ENCODE results near the gene HSPD1.

The HSPD1 gene

DNA sequence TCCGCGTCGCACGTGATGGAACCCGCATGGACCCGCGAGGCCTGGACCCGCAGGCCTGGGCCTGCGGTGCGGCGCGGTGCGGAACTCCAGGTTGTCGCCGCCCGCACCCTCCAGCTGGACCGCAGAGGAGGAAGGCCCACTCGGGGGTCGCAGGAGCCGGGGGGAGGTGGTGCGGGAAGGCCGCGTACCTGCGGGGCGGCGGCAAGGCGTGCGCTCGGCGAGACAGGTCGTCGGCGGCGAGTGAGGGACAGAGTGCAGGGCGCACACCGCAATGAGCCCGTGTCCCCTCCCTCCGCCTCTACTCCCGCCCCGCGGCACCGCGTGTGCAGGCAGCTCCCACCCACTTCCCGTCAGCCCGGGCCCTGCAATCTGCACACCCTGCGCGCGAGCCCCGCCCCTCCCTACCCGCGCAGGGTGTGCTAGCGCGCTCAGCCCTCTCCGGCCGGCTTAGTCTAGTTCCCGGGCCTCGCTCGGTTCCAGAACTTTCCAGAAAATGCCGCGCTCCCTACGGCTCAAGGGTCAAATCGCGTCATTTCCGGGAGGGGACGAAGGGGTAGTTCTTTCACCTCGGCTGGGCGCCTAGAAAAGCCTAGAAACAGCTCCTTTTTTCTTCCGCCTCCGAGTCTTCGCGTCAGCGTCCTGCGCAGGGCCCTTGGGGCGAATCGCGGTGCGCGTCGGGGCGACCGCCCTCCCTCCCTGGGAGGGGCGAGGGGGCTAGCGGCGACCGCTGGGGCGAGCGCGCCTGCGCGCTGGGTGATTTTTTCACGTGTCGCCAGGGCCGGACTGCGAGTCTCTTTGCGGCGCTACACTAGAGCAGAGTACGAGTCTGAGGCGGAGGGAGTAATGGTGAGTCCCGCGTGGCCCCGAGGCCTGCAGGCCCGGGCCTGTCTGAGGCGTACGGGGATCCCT is at the start of gene HSPD1, which contains the start of gene HSPE1:
TSS of gene HSPD1 (minus strand) at position 247 of the 909 bp plus-strand sequence. CDS start 992 bp downstream, outside the sequence.
TSS of gene HSPE1 (plus strand) at position 786 of the 909 bp plus-strand sequence. CDS start at position 844, 58 bp downstream.
- DNase-seq, result peak; percentile 99

DNA sequence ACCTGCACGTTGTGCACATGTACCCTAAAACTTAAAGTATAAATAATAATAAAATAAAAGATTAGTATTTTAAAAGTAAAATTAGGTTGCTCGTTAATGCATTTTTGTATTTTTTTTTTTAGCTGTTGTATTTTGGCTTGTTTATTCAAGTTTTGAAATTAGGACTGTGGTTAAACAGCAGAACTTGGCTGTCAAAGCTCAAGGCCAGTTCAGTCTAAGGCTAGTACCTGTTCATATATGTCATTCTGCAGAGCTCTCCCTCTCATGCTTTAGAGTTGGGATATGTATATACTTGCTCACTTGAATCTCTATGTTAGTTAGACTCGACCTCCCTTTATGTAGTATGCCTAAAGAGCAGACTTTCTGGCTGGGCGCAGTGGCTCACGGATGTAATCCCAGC is 48.9 kb upstream of the HSPD1 start:
- no peak for DNase-seq

DNA sequence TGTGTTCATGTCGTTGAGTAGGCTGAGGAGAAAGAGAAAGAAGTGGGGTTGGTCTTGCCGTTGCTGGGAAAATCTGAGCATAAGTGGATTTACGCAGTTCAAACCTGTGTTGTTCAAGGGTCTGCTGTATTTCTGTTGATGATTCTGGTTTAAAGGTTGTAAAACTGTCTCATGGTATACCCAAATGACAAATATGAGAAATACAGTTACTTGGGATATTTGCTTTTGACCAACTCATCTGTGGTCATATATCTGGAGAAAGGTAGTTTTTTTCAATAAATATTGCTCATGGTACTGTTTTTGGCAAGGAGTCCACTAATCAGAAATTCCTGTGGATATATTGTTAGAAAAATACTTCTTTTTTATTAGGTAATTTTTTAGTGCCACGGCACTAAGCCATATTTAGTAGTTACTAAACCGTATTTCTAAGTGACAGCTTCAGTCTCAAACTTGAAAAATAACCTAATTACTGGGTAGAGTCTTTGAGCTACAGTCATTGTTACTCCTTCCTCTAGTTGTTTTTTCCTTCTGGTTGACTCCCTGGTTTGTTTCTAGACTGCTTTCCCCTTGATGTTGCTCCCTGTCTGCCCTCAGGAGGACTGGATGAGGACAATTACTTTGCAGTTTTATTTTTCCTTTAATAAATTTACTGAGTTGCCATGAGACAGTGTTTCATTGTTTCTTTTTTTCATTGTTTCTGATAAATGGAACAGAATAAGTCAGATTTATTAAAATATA is 47.7 kb upstream of the HSPD1 start:
- no peak for DNase-seq

DNA sequence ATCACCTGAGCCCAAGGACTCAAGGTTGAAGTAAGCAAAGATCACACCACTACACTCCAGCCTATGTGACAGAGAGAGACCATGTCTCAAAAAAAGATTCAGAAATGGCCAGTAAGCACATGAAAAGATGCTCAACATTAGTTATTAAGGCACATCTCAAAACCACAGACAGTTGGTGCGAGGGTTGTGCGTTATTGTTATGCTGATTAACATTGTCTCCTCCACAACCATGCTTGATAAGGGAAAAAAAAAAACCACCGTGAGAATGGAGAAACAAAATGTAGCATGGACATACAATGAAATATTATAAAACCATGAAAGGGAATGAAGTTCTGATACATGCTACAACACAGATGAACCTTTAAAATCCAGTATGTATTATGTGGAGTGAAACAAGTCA is 43.6 kb upstream of the HSPD1 start:
- DNase-seq, result no peak

DNA sequence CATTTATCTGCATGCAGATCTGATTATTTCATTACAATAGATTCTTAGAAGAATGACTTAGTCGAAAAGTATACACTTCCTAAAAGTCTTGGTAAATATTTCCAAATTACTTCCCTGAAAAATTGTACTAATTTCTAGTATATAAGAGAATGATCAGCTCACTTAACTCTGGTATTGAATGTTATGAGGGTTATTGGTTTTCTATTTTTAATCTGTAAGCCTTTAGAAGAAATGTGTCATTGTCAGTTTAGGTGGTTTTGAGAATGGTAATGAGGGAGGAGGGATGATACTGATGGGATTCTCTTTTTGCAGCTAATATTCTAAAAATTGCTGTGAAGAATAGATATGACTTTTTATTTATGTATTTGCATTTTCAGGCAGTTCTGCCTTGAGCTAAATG is 40.1 kb upstream of the HSPD1 start:
- DNase-seq, result no peak

DNA sequence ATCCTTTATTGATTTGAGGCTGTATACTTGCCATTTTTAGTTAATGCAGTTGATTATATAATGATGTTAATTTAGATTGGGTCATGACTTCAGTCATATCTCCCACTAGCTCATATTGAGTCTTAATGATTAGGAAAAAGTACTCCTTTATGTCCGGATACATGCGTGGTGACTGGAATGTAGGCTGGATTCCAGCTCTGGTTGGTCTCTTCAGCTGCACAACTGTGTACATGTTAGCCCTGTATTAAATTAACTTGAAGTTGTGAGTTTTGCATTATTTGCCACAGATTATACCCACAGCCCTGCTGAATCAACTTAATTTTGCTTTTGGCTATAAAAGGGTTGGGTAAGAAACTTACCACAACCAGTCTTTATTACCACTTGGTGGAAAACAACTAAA is 38.8 kb upstream of the HSPD1 start:
- DNase-seq, result no peak

DNA sequence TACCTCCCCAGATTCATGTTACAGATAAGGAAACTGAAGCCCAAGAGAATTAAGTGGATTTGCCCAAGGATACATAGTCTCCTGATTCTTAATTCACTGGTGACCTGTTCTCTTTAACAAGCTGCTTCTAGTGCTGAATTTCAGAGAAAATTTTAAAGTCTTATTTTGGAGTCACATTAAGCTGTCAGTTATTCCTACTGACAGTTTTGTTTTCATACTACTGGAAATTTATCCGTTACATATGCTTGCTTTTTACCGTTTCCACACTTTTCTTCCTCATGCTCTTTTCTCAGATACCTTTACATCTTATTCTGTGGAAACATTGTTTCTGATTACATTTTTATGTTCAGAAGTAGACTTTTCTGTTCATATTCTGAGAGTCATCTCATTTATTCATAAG is 17.5 kb upstream of the HSPD1 start:
- DNase-seq, result no peak

DNA sequence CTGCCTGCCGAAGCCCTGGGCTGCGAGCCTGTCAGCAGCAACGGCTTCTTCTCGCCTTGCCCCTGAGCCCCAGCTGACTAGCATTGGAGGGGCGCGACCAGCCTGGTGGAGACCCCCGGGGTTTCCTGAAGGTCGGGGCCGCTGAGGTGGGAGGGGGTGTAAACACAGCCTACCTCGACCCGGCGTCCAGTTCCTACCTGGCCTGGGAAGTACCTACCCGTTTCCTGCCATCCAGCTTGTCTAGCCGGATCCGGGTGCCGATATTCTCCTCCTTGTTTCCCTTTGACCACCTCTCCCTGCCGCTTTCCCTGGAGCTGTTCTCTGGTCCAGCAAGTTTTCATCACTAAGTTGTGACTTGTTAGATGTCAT is 16.7 kb upstream of the HSPD1 start:
- no peak for DNase-seq

DNA sequence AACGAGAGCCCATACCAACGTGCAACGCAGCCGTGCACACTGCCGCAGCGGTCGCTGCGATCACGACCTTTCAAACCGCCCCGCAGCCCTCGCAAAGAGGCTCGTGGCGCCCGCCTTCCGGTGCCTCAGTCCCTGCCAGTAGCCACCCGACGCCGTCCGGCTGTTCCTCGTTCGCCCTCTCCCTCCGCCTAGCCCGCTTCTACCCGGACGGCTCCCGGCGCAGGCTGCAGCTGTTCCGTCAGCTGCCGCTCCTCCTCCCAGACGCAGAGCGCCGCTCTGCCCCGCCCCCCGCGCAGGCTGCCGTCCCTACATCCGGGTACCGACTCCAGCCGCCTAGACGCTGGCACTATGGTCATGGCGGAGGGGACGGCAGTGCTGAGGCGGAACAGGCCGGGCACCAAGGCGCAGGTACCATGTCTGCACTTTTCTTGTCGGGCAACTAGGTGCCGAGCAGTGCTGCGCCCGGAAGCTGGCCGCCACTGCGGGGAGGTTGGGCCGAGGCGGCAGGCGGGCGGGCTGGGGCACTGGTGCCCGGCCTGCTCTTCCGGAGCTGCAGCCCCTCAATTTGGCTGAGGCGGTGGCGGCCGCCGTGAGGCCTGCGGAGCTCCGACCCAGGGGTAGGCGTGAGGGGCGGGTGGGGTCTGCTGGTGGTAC is 16.2 kb upstream of the HSPD1 start, which contains the start of gene MOB4:
TSS of gene MOB4 (plus strand) at position 328 of the 654 bp plus-strand sequence. CDS start at position 349, 21 bp downstream.
- DNase-seq, result peak; percentile 95

DNA sequence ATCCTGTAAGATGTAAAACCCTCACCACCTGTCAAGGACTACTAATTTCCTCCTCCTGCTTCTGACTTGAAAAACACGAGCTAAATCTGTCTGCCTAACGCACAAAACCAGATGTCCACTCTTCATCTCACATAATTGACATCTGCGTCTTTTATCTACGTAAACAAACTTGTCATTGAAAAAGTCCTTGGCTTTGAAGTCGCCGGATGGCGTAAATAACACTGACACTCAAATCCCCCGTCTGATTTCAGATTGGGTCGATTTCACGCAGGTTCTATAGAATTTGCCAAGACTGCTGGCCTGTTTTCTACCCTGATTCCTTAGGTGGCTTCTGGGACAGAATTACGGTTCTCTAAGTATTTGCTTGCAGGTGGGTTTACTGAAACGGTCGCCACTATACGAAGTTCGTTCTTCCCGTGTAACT is 15.7 kb upstream of the HSPD1 start:
- DNase-seq, result no peak

DNA sequence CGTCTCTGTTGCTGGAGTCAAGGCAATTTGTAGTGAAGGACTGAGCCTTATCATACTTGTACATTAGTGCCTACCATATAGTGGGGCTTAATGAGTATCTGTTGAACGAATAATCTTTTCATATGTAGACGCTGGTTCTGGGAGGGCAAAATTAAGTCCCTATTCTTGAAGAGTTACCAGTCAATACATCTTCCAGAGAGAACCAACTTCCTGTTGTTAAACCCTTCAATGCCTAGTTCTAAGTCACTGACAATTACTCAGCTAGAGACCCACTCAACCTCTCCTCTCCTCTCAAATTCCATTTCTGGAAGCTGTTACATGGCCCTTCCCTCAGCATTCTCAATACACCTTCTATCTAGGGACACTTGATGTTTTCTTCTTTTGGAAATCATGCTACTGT is 15.1 kb upstream of the HSPD1 start:
- DNase-seq, result no peak

DNA sequence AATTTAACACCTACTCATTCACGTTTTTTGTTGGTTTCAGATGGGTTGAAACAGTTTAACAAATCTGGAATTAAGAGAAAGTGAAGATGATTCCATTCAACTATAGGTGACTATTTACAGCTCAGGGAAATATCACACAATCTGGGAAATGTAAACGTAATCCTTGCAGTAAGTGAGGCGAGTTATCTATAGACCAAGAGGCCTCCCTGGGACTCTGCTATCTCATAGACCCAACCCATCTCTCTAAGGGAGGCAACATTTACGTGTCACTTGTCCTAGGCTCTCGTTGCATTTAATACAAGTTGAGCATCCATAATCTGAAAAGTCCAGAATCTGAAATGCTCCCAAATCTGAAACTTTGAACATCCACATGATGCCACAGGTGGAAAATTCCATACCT is 14.3 kb upstream of the HSPD1 start:
- no peak for DNase-seq

DNA sequence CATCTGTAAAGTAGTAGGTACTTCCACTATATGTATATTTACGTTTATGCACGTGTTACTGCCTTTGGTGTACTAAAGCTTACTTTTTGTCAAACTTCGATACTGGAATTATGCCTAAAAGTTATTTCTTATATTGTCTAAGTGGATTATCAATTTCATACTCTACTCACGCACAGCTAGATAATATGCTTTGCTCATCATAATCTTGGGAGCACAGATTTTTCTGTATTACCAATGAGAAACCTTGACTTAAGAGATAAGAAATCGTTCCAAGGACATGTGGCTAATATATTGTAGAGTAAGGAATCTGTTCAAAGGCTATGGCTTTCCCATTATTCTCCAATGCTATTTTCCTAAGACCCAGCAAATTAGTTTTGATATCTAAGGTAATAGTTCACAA is 7.0 kb upstream of the HSPD1 start:
- no peak for DNase-seq

DNA sequence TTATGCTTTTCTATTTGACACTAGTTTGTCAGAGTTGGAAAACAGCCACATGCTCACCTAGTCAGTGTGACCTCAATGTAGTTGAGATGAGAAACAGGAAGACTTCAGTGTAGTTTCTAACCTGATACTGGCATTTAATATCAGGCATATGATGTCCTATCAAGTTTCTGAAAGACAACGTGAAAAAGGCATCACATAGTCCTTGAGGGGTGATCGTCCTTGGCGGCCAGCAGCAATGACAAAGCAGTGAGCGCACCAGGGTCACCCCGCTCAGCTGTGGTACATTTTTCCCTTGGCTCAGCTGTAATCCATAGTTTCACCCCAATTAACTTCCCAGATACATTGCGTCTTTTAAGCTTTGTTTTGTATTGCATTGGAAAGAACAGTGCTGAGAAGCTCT is 4.9 kb upstream of the HSPD1 start:
- no peak for DNase-seq

DNA sequence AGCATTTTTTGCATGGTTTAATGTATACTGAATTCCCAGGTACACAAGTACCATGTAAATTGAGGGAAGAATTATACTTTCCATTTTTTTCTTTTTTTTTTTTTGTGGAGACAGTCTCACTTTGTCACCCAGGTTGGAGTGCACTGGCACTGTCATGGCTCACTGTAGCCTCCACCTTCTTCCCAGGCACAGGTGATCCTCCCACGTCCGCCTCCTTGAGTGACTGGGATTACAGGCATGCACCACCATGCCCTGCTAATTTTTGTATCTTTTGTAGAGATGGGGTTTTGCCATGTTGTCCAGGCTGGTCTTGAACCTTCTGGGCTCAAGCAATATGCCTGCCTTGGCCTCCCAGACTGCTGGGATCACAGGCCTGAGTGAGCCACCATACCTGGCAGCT is 4.4 kb upstream of the HSPD1 start:
- DNase-seq, result no peak

DNA sequence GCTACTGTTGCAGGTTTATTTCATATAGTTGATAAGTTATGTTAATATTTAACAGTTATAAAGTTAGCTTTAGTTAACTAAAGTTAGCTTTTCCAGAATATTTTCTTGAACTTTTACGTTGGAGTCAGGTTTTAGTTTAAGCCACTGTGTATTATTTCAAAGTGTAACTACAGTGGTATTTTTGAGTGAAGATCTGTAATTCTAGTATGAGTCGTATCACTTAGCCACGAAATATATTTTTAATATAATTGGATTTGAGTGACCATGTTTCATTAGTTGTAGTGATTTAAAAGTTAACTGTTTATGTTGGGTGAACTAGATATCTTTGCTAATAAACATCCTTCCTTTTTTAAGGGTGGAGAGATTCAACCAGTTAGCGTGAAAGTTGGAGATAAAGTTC is 3.0 kb upstream of the HSPD1 start:
- DNase-seq, result no peak

DNA sequence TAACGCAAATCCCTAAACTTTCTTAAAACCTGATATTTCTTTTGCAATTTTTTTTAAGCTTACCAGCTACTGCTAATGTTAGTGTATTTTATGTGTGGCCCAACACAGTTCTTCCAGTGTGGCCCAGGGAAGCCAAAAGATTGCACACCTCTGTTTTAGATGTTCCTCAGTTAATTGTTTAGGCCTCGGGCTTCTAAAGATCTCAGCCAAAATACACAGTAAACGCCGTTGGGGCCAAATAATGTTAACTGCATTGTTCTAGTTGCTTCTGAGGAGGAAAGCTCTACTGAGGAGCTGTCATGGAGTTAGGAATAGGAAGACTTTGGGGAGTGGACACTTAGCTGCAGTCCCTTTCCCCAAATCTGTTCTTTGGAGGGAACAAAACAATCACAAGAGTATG is 2.6 kb upstream of the HSPD1 start:
- DNase-seq, result no peak

DNA sequence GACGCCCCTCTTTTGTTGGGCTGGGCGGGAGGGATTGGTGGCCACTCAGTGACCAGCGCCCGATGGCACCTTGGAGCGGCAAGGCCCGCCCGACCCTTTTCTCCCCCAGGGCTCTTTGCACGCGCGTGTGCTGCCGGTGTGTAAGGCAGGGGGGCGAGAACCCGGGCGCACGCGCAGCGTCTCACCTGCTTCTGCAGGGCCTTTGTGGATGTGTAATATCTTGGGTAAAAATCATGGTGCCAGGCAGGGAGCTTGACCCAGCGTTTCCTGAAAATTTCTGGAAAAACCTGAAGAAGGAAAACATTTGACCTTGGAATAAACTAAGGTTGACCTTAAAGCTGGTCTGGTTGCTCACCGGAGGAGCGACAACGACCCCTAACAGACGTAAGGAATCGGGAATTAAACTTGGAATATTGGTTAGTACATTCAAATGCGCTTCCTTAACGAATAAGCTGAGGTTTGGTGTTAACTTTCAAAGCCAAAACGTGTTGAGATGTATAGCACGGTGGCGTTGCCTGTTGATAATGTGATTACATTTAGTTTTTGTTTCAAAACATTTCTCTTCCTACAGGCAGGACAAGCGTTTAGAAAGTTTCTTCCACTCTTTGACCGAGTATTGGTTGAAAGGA is 977 bp upstream of the HSPD1 start:
- no peak for DNase-seq

DNA sequence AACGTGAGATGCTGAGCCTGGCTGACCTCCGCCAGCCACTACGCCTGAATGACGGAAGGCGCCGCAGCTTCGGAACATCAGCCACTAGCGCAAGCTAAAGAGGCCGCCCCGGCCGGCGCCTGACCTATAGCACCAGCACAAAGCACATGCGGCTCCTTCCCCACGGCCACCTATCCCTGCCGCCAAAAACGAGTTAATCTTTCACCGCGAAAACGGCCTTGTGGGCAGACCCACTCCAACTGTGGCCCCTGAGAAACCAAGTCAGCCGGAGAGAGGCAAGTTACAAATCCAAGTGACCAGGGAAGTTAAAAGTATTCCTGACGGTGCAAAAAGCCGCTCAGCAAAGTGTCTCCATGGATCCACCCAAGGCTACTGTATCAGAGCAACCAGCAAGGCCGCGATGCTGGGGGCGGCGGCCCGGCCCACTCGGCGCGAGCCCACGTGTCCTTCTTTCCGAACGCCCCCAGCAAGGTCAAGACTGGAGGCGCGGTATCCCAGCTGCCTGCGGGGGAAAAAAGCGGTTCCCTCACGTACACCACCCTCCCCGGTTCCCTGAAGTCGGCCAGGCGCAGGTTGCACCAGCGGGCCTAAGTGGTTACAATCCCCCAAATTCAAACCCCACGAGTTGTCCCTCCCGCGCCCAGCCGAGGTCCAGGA is 575 bp downstream of the HSPD1 start:
- DNase-seq, result peak; percentile 54

DNA sequence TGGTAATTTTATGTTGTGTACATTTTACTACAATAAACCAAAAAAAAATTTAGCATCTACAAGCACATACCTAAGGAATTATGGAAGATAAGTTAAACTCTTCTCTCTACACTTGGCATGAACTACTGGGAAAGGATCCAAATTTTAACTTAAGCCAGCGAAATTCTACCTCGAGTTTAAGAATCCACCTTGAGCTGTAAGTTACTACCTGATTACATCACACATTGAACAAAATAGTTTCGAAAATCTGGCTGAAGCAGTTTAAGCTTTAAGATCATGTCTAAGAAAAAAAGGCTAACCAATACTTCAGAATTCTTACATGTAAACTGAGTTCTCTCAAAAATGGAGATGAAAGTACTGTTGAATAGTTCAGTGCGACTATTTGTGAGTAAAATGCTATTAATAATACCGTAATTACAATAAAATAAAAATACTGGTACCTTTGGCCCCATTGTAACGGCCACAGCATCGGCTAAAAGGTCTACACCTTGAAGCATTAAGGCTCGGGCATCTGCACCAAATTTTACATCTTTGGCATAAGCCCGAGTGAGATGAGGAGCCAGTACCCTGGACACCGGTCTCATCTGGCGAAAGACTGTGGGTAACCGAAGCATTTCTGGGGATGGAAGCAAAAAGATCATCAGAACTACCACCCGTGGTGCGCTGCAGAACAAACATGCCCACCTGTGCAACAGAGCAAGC is 1.3 kb downstream of the HSPD1 start:
- no peak for DNase-seq

DNA sequence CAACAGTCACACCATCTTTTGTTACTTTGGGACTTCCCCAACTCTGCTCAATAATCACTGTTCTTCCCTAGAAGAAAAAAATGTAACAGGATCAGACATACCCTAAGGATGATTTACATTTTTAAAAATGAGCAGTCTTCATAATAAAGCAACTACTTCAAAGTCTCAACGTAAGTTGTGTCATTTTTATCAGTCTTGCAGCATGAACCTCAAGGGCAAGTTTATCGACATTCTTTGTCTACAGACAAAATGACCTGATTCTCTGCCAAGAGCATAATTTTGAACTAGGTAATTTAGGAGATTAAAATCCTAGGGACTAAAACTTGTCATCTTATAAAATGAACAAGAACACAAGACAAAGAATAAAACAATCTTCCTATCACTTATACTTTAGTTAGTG is 2.3 kb downstream of the HSPD1 start:
- no peak for DNase-seq

DNA sequence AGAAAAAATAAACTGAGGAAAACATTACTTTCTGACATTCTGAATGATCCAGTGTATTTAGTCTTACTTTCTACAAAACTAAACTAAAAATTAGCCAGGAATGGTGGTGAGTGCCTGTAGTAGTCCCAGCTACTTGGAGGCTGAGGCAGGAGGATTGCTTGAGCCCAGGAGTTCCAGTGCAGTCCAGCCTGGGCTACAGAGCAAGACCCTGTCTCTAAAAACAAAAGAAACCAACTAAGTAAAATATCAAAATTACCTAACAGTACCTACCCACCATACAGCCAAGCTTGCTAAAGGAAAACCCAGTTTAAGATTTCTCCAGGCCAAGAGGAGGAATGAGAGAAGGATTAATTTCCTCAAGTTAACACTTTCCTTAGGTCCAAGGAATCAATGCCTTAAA is 2.9 kb downstream of the HSPD1 start:
- no peak for DNase-seq
